A673 (cell line): ENCODE results near the gene GCN1.

ENCODE experiments used
- EZH2 ChIP-seq: fragments of 200-600 bp; sonication (generic); IDR thresholded peaks from 2 replicates; pipeline ENCODE4 v1.6.1; 2017; ENCODE audit warnings: borderline replicate concordance, low read depth, mild to moderate bottlenecking, mixed read lengths, antibody characterized with exemption, low read length; ENCODE audit not compliant: poor library complexity, severe bottlenecking
- TF ChIP-seq, protein P1 (sequence below): fragments of 300-800, 200-600 bp; sonication (generic); conservative IDR thresholded peaks from 2 replicates; pipeline ENCODE4 v1.5.1; 2017; ENCODE audit warnings: low read depth, mild to moderate bottlenecking, antibody characterized with exemption, low read length, moderate library complexity, mixed read lengths

DNA sequence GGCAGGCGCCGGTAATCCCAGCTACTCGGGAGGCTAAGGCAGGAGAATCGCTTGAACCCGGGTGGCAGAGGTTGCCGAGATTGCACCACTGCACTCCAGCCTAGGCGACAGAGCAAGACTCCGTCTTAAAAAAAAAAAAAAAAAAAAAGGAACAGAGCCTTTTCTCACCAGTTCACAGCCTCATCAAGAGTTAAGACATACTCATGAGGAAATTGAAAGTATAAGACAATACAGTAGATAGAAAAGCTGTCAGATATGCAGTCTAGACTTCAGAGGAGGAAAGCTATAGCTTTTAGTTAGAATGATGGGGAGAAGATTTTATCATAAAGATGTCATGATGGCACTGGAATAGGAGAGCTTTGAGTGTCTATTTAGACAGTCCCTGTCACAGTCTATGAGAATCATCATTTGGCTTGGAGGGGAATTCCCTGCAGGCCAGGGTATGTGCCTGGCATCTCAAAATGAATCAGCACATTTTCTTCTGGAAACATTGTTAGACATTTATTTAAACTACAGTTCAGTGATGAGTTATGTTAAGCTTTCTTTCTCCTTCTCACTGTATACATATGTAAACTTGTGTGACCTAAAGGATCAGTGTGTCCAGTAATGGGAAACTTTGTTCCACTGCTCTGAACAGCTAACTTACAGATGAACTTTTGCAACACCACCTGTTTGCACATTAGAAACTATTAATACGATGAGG lies 75.1 kb downstream of the GCN1 start:
- TF ChIP-seq, protein P1, sequence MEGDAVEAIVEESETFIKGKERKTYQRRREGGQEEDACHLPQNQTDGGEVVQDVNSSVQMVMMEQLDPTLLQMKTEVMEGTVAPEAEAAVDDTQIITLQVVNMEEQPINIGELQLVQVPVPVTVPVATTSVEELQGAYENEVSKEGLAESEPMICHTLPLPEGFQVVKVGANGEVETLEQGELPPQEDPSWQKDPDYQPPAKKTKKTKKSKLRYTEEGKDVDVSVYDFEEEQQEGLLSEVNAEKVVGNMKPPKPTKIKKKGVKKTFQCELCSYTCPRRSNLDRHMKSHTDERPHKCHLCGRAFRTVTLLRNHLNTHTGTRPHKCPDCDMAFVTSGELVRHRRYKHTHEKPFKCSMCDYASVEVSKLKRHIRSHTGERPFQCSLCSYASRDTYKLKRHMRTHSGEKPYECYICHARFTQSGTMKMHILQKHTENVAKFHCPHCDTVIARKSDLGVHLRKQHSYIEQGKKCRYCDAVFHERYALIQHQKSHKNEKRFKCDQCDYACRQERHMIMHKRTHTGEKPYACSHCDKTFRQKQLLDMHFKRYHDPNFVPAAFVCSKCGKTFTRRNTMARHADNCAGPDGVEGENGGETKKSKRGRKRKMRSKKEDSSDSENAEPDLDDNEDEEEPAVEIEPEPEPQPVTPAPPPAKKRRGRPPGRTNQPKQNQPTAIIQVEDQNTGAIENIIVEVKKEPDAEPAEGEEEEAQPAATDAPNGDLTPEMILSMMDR, result no peak
- TF ChIP-seq EZH2, result no peak
